Neutrophil (primary cell): Measurements from ENCODE around the gene FHOD3.

Experiments
- H3K27ac ChIP-seq: fragments of 200-600 bp; sonication (generic); 2 replicates; pipeline ENCODE4 v1.5.1; 2016; ENCODE audit warnings: mild to moderate bottlenecking, moderate library complexity
- H3K27me3 ChIP-seq: fragments of 200-600 bp; sonication (generic); 2 replicates; pipeline ENCODE4 v1.6.0; 2016; ENCODE audit warnings: mild to moderate bottlenecking
- H3K36me3 ChIP-seq: fragments of 200-600 bp; sonication (generic); 2 replicates; pipeline ENCODE4 v1.5.1; 2017
- H3K4me1 ChIP-seq, 2 experiments: fragments of 200-600 bp in 1 of 2; sonication (generic) in 1 of 2; 1 replicate in 1 of 2; 2 replicates in 1 of 2; pipeline versions ENCODE4 v1.5.1 to v1.6.1; 2013 to 2016; ENCODE audit warnings: low read depth in 1 of 2, low read length in 1 of 2, mild to moderate bottlenecking in 1 of 2, moderate library complexity in 1 of 2; ENCODE audit not compliant: control insufficient read depth in 1 of 2, insufficient read depth in 1 of 2
- H3K4me3 ChIP-seq, 2 experiments: fragments of 200-600 bp in 1 of 2; sonication (generic) in 1 of 2; 1 replicate in 1 of 2; 2 replicates in 1 of 2; pipeline ENCODE4 v1.5.1; 2013 to 2016; ENCODE audit warnings: low read depth in 1 of 2, low read length in 1 of 2, mild to moderate bottlenecking in 1 of 2, moderate library complexity in 1 of 2
- H3K9me3 ChIP-seq: fragments of 200-600 bp; sonication (generic); 2 replicates; pipeline ENCODE4 v1.5.1; 2016
- TF ChIP-seq, protein P1 (sequence below): fragments of 200-600 bp; sonication (generic); IDR thresholded peaks from 2 replicates; pipeline ENCODE4 v1.5.1; 2016; ENCODE audit warnings: antibody characterized with exemption

Gene FHOD3

DNA sequence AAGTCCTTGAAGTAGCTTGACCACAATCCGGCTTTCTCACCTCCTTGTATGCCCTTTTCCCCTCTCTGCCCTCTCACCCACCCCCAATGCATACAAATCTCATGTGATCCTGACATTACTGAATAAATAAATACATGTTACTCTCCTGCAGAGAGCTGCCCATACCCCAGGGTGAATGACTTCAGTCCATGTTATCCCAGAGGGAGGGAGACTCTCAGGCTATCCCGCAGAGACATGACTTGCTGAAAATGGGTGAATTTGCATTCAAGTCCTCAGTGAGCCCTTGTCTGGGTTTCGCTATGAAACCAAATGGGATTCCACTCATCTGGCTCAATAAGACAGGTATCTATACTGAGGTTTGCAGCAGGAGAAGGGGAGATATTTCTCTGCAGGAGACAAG is 168.5 kb downstream of the FHOD3 start:
- TF ChIP-seq, protein P1, sequence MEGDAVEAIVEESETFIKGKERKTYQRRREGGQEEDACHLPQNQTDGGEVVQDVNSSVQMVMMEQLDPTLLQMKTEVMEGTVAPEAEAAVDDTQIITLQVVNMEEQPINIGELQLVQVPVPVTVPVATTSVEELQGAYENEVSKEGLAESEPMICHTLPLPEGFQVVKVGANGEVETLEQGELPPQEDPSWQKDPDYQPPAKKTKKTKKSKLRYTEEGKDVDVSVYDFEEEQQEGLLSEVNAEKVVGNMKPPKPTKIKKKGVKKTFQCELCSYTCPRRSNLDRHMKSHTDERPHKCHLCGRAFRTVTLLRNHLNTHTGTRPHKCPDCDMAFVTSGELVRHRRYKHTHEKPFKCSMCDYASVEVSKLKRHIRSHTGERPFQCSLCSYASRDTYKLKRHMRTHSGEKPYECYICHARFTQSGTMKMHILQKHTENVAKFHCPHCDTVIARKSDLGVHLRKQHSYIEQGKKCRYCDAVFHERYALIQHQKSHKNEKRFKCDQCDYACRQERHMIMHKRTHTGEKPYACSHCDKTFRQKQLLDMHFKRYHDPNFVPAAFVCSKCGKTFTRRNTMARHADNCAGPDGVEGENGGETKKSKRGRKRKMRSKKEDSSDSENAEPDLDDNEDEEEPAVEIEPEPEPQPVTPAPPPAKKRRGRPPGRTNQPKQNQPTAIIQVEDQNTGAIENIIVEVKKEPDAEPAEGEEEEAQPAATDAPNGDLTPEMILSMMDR, result no peak
- Histone ChIP-seq H3K4me1 (no peaks in the 10 kb centered on the region), H3K9me3 (no peaks in the 10 kb centered on the region), H3K4me3 (no peak overlapping the region), H3K36me3 (no peaks in the 10 kb centered on the region), H3K27ac (no peak overlapping the region), H3K27me3 (no peaks in the 10 kb centered on the region)

DNA sequence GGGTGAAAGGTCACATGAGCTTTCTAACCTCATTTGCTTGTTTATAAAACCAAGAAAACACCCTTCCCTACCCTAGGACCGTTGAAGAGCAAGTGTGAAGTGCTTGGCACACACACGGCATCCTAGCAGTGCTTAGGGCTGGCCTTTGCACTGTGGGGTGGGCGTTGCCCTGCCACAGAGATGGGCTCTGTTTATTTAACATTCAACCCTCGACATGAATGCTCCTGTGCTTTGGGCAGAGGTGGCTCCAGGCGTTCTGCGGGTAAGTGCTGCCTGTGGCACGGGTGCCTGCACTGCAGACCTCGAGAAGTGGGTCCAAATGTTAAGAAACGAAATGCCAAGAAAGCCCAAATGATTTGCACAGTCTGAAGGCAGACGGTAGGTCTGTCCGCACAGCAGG is 170.1 kb downstream of the FHOD3 start:
- TF ChIP-seq, protein P1, result no peak
- H3K4me3 ChIP-seq, result no peak overlapping the region
- H3K27me3 ChIP-seq, result no peaks in the 10 kb centered on the region
- no peak overlapping the region for H3K27ac ChIP-seq
- H3K9me3 ChIP-seq, result no peaks in the 10 kb centered on the region
- H3K36me3 ChIP-seq, result no peaks in the 10 kb centered on the region
- no peaks in the 10 kb centered on the region for H3K4me1 ChIP-seq

GRCh38 chr18:36468161-36468560 is 170.6 kb downstream of the FHOD3 start:
- Histone ChIP-seq H3K27ac (no peak overlapping the region), H3K9me3 (no peaks in the 10 kb centered on the region), H3K4me1 (no peaks in the 10 kb centered on the region), H3K27me3 (no peaks in the 10 kb centered on the region), H3K4me3 (no peak overlapping the region), H3K36me3 (no peaks in the 10 kb centered on the region)
- TF ChIP-seq, protein P1, result no peak

DNA sequence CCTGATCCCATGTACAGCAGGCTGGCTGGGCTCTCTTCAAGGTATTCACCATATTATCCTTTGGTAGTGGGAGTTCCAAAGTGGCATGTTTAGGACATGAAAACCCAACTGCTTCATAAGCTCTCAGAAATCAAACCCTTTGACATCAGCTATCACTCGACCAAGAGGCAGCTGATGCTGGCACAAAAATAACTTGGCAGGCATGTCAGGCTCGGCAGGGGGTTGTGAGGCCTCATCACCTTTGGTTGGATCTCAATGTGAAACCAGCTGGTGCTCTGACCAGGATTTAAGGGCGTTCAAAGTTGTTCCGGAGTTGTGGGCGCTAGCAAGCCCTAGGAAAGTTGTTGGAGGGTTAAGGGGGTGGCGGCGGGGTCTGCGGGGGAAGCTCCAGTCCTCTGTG is 171.9 kb downstream of the FHOD3 start:
- H3K27ac ChIP-seq, result no peak overlapping the region

DNA sequence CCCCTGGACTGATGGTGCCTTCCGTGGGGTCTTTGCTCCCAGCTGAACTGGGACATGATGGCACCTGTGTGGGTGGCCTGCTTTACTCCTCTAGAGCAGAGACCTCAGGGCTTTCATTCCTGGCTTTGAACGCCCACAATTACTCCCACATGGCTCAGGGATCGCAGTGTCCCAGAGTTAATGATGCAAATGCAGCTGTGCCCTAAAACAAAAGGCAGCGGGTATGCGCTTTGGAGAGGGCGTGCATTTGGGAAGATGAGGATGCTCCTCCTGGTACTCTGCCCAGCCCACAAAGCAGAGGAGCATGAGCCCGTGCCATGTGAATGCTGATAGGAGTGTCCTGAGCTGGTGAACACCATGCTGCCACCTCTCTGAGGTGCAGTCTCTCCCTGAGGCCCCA is 173.4 kb downstream of the FHOD3 start:
- H3K4me3 ChIP-seq, result no peak overlapping the region
- no peaks in the 10 kb centered on the region for H3K27me3 ChIP-seq
- TF ChIP-seq, protein P1, result no peak
- no peaks in the 10 kb centered on the region for H3K9me3 ChIP-seq
- H3K4me1 ChIP-seq, result no peaks in the 10 kb centered on the region
- no peak overlapping the region for H3K27ac ChIP-seq
- H3K36me3 ChIP-seq, result no peaks in the 10 kb centered on the region

More for the DNA sequence above, 171.9 kb downstream of the FHOD3 start:
- Histone ChIP-seq H3K4me3 (no peak overlapping the region), H3K36me3 (no peaks in the 10 kb centered on the region), H3K9me3 (no peaks in the 10 kb centered on the region), H3K4me1 (no peaks in the 10 kb centered on the region), H3K27me3 (no peaks in the 10 kb centered on the region)
- TF ChIP-seq, protein P1, result no peak

DNA sequence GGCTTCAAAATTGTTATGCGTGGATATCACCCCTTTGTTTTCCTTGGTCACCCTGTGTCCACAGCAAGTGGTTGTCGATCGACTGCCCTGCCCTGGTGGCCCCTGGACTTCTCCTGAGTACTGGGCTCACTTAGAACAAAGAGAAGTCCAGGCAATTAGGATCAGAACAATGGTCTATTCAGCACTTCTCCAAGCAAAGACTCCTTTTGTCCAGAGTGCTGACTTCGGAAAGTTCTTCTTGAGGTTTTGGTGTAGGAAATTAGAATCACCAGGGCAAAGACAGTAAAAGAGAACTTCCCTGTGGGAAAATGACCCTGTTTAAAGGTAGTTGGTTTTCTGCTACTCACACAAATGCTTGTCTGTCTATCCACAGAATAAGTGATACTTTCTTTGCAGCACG is 173.9 kb downstream of the FHOD3 start:
- H3K9me3 ChIP-seq, result no peaks in the 10 kb centered on the region
- no peak overlapping the region for H3K27ac ChIP-seq
- TF ChIP-seq, protein P1, result no peak
- H3K4me3 ChIP-seq, result no peak overlapping the region
- H3K27me3 ChIP-seq, result no peaks in the 10 kb centered on the region
- H3K36me3 ChIP-seq, result no peaks in the 10 kb centered on the region
- no peaks in the 10 kb centered on the region for H3K4me1 ChIP-seq
